NK-92 treated with Interleukin-12 subunit alpha and Interleukin-12 subunit beta, amount 100 ng/mL, for 24 hours (cell line): ENCODE results near the gene E2F8.
"Not testable (repeated sequence)": the region's sequence is repeated elsewhere in the genome, so short reads cannot be mapped to it uniquely, and the experiment has no call there.

Experiments used
- DNase-seq: peaks from one replicate; lab custom pipeline; 2025; lab: John Stamatoyannopoulos, UW

E2F8 gene

GRCh38 chr11:19240420-19241259 is at the start of gene E2F8:
E2F8 (minus strand) TSS chr11:19240945; CDS start chr11:19240121, 824 bp downstream.
- peak; percentile 96 for DNase-seq

- no peak for DNase-seq
Measured at GRCh38 chr11:19290356-19290755, 49.6 kb upstream of the E2F8 start.

GRCh38 chr11:19288256-19288655 is 47.5 kb upstream of the E2F8 start:
- DNase-seq, result no peak

- DNase-seq, result no peak
Measured at GRCh38 chr11:19286411-19286810, 45.7 kb upstream of the E2F8 start.

- no peak for DNase-seq
Measured at GRCh38 chr11:19284881-19285280, 44.1 kb upstream of the E2F8 start.

- peak; percentile 26 for DNase-seq
Measured at GRCh38 chr11:19283991-19284390, 43.2 kb upstream of the E2F8 start.

- no peak for DNase-seq
Measured at GRCh38 chr11:19281555-19281954, 40.8 kb upstream of the E2F8 start.

- DNase-seq, result peak; percentile 33
Measured at GRCh38 chr11:19281041-19281440, 40.3 kb upstream of the E2F8 start.

GRCh38 chr11:19279451-19279850 is 38.7 kb upstream of the E2F8 start:
- DNase-seq, result no peak

GRCh38 chr11:19276859-19277808 is 36.4 kb upstream of the E2F8 start:
- DNase-seq, result peak; percentile 44

GRCh38 chr11:19275496-19275895 is 34.8 kb upstream of the E2F8 start:
- DNase-seq, result no peak

- not testable (repeated sequence) for DNase-seq
Measured at GRCh38 chr11:19273219-19273618, 32.5 kb upstream of the E2F8 start.

- no peak for DNase-seq
Measured at GRCh38 chr11:19268909-19269308, 28.2 kb upstream of the E2F8 start.

GRCh38 chr11:19267567-19267966 is 26.8 kb upstream of the E2F8 start:
- DNase-seq, result no peak

GRCh38 chr11:19263333-19263732 is 22.6 kb upstream of the E2F8 start:
- DNase-seq, result no peak

- DNase-seq, result peak; percentile 25
Measured at GRCh38 chr11:19259487-19260345, 19.0 kb upstream of the E2F8 start.

- no peak for DNase-seq
Measured at GRCh38 chr11:19258641-19259230, 18.0 kb upstream of the E2F8 start.

- DNase-seq, result not testable (repeated sequence)
Measured at GRCh38 chr11:19254441-19254840, 13.7 kb upstream of the E2F8 start.

- DNase-seq, result no peak
Measured at GRCh38 chr11:19253817-19254216, 13.1 kb upstream of the E2F8 start.

GRCh38 chr11:19253153-19253745 is 12.5 kb upstream of the E2F8 start:
- DNase-seq, result no peak
